Mesodermal cell (in vitro differentiated cells): ENCODE results near the gene PTTG1.
A peak's percentile ranks its signal among the peaks of the same experiment; 100 is the strongest.
"Not testable (repeated sequence)": the region's sequence is repeated elsewhere in the genome, so short reads cannot be mapped to it uniquely, and the experiment has no call there.

Experiments
- H3K27ac ChIP-seq: 2 replicates; pipeline ENCODE4 v1.7.0; 2013; ENCODE audit warnings: mild to moderate bottlenecking, low read depth, low read length, moderate library complexity; ENCODE audit not compliant: severe bottlenecking
- H3K36me3 ChIP-seq: 2 replicates; pipeline ENCODE4 v1.7.1; 2013; ENCODE audit warnings: mild to moderate bottlenecking, low read length, moderate library complexity; ENCODE audit not compliant: control insufficient read depth, insufficient read depth
- H3K4me1 ChIP-seq: one replicate; pipeline ENCODE4 v1.7.1; 2013; ENCODE audit warnings: mild to moderate bottlenecking, low read length; ENCODE audit not compliant: insufficient read depth, control insufficient read depth, poor library complexity, severe bottlenecking
- H3K4me3 ChIP-seq: 2 replicates; pipeline ENCODE4 v1.7.0; 2013; ENCODE audit warnings: low read length, control low read depth, mild to moderate bottlenecking; ENCODE audit not compliant: insufficient read depth, poor library complexity, severe bottlenecking; ENCODE audit errors: extremely low read depth
- H3K9me3 ChIP-seq: 2 replicates; pipeline ENCODE4 v1.7.1; 2013; ENCODE audit warnings: mild to moderate bottlenecking, low read length, moderate library complexity; ENCODE audit not compliant: control insufficient read depth
- whole genome bisulfite sequencing, 2 experiments: methylation state at CpG; one replicate each; pipeline ENCODE4 v1.1.5; 2013; ENCODE audit warnings: missing lambda C conversion rate in 2 of 2; ENCODE audit not compliant: insufficient coverage in 2 of 2; 5-methylcytosine and 5-hydroxymethylcytosine counted together

The PTTG1 gene

DNA sequence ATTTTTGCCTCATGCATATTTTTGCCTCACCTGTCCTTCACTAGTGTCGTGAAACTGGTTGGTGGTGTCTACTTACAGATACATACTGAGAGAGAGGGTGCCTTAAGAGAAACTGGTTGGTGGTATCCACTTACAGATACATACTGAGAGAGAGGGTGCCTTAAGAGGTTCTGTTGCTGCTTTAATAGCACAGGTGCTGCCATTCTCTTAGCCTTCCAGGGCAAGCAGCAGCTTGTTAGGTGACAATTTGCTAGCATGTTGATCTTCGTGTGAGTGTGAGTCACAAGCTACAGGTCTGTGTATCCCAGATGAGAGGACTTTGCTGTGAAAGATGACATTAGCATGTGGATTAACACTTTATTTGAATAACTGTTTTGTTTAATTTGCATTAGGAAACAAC lies 1.4 kb downstream of the PTTG1 start:
- Histone ChIP-seq H3K4me3 (peak overlapping the region; percentile 68), H3K4me1 (peaks cover 22% of the 10 kb centered on the region), H3K27ac (no peak overlapping the region), H3K36me3 (peaks cover 50% of the 10 kb centered on the region), H3K9me3 (no peaks in the 10 kb centered on the region)
- 20 to 49% methylated on average over 1 to 2 of the region's 2 CpGs for WGBS, 2 experiments

DNA sequence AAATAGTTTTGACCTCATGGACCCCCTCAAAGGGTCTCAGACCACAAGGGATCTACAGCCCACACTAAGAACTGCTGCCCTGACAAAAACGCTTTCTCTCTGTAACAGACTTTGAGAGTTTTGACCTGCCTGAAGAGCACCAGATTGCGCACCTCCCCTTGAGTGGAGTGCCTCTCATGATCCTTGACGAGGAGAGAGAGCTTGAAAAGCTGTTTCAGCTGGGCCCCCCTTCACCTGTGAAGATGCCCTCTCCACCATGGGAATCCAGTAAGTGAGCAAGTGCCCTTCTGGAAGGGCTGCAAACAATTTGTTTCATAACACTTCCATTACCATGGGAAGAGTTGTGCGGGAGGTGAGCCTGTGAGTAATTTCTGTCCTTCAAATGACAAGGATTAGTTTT lies 6.0 kb downstream of the PTTG1 start:
- Histone ChIP-seq H3K36me3 (peaks cover 66% of the 10 kb centered on the region), H3K4me3 (no peak overlapping the region), H3K9me3 (no peaks in the 10 kb centered on the region), H3K27ac (no peak overlapping the region), H3K4me1 (peaks cover 10% of the 10 kb centered on the region)
- WGBS, 2 experiments: 93 to 100% methylated on average over 1 to 2 of the region's 4 CpGs

GRCh38 chr5:160432196-160432595 lies 10.5 kb downstream of the PTTG1 start:
- Histone ChIP-seq H3K36me3 (peaks cover 25% of the 10 kb centered on the region), H3K4me1 (no peaks in the 10 kb centered on the region), H3K9me3 (no peaks in the 10 kb centered on the region), H3K27ac (no peak overlapping the region), H3K4me3 (no peak overlapping the region)
- 88 to 89% methylated on average over 3 of the region's 4 CpGs for WGBS, 2 experiments

DNA sequence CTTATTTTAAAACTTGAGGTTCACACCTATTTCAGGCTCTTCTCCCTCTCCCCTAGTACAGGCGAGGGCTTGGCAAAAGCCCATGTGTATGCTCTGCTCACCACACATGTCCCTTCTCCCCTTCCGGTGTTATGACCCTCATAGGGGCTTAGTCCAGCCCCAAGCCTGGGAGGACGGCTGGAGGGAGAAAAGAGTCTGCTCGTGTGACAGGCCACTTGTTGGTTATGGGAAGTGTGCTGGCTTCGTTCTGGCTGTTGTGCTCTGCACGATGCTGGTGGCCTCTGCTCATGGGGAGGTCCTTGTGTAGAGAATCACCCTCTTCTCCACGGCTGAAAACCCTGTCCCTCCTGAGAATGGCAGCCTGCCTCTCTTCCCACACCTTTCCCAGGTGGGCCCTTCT lies 11.1 kb downstream of the PTTG1 start:
- Histone ChIP-seq H3K27ac (no peak overlapping the region), H3K4me3 (no peak overlapping the region), H3K9me3 (no peaks in the 10 kb centered on the region), H3K36me3 (peaks cover 19% of the 10 kb centered on the region), H3K4me1 (no peaks in the 10 kb centered on the region)
- WGBS, 2 experiments: 93% methylated on average over 3 of the region's 7 CpGs; no CpG with 5 or more reads in 1 of the 2 experiments

DNA sequence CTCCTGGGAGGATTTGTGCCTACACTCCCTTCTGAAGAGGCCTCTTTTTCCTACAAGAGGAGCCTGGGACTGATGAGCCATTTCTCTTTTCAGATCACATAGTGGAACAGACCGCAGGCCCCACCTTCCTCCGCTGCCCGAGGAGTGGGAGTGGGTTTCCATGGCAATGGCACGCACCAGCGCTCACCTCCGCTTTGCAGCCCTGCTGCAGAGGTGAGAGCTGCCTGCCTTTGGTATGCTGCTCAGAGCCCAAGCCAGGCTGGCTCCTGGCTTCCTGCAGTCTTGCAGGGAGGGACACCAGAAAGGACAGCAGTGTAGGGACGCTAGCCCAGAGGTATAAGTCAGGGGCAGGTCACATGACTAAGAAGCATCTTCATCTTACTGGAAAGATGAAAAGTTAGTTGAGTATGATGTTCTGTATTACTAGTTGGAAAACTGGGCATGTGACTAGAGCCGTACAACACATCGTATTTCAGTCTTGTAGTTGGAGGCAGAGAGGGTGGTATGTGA lies 12.4 kb downstream of the PTTG1 start:
- H3K27ac ChIP-seq: no peak overlapping the region
- H3K4me3 ChIP-seq: no peak overlapping the region
- H3K4me1 ChIP-seq: no peaks in the 10 kb centered on the region
- 60 to 79% methylated on average over 6 to 8 of the region's 9 CpGs for WGBS, 2 experiments
- H3K9me3 ChIP-seq: no peaks in the 10 kb centered on the region
- peaks cover 6% of the 10 kb centered on the region for H3K36me3 ChIP-seq

GRCh38 chr5:160435532-160435931 lies 13.9 kb downstream of the PTTG1 start:
- Histone ChIP-seq H3K4me3 (no peak overlapping the region), H3K9me3 (no peaks in the 10 kb centered on the region)
- 67 to 76% methylated on average over 1 of the region's 1 CpG for WGBS, 2 experiments

GRCh38 chr5:160436017-160436416 lies 14.4 kb downstream of the PTTG1 start:
- WGBS, 2 experiments: 92% methylated on average over 2 of the region's 4 CpGs

More at GRCh38 chr5:160435532-160435931, 13.9 kb downstream of the PTTG1 start:
- Histone ChIP-seq H3K27ac (no peak overlapping the region), H3K36me3 (peaks cover 3% of the 10 kb centered on the region), H3K4me1 (no peaks in the 10 kb centered on the region)

GRCh38 chr5:160436661-160437060 lies 15.0 kb downstream of the PTTG1 start:
- not testable (repeated sequence) for H3K4me3 ChIP-seq, H3K4me1 ChIP-seq, H3K9me3 ChIP-seq, H3K36me3 ChIP-seq, H3K27ac ChIP-seq
- 69 to 83% methylated on average over 1 to 2 of the region's 6 CpGs for WGBS, 2 experiments

More at GRCh38 chr5:160436017-160436416, 14.4 kb downstream of the PTTG1 start:
- Histone ChIP-seq H3K36me3 (peaks cover 3% of the 10 kb centered on the region), H3K4me1 (no peaks in the 10 kb centered on the region), H3K9me3 (no peaks in the 10 kb centered on the region), H3K27ac (no peak overlapping the region), H3K4me3 (no peak overlapping the region)

- Histone ChIP-seq H3K9me3 (no peaks in the 10 kb centered on the region), H3K27ac (no peak overlapping the region), H3K4me1 (no peaks in the 10 kb centered on the region), H3K36me3 (no peaks in the 10 kb centered on the region), H3K4me3 (no peak overlapping the region)
These were observed 15.6 kb downstream of the PTTG1 start for GRCh38 chr5:160437271-160437670.

- no peaks in the 10 kb centered on the region for H3K36me3 ChIP-seq
- H3K4me3 ChIP-seq: peak overlapping the region; percentile 9
- H3K4me1 ChIP-seq: no peaks in the 10 kb centered on the region
- 16% methylated on average over 9 to 11 of the region's 18 CpGs for WGBS, 2 experiments
- H3K27ac ChIP-seq: peak overlapping the region; percentile 58
- no peaks in the 10 kb centered on the region for H3K9me3 ChIP-seq
These were observed 16.9 kb downstream of the PTTG1 start for GRCh38 chr5:160438316-160439204.

DNA sequence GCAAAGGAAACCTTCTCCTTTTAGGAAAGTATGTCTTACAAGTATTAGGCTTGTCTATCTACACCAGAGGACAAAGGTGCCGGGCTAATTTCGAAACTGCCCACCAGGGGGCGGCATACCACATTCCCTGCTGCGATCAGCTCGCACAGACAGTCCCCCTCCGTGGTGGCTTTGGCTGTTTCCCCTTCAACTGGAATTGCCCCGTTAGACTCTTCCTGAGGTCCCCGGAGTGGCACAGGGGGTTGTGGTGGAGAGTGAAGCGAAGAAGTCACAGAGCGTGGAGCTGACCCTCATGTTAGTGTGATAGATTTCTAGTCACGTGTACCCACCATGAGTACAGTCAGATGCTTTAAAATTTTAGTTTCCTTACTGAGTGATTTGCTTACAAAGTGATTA lies 17.5 kb downstream of the PTTG1 start:
- Histone ChIP-seq H3K4me3 (peak overlapping the region; percentile 9), H3K27ac (no peak overlapping the region), H3K36me3 (no peaks in the 10 kb centered on the region), H3K9me3 (no peaks in the 10 kb centered on the region), H3K4me1 (no peaks in the 10 kb centered on the region)
- 0 to 3% methylated on average over 5 to 6 of the region's 11 CpGs for WGBS, 2 experiments
